VCaP (cell line): ENCODE measurements around the gene FYCO1.
A peak's percentile ranks its signal among the peaks of the same experiment; 100 is the strongest.
"Not testable (repeated sequence)": the region's sequence is repeated elsewhere in the genome, so short reads cannot be mapped to it uniquely, and the experiment has no call there.

Experiments used
- H3K27ac ChIP-seq: fragments of 450-650 bp; 2 replicates; pipeline ENCODE4 v1.5.1; 2017
- CTCF ChIP-seq: fragments of 450-650 bp; conservative IDR thresholded peaks from 2 replicates; pipeline ENCODE4 v1.5.1; 2017; ENCODE audit warnings: mild to moderate bottlenecking, moderate library complexity

The FYCO1 gene

DNA sequence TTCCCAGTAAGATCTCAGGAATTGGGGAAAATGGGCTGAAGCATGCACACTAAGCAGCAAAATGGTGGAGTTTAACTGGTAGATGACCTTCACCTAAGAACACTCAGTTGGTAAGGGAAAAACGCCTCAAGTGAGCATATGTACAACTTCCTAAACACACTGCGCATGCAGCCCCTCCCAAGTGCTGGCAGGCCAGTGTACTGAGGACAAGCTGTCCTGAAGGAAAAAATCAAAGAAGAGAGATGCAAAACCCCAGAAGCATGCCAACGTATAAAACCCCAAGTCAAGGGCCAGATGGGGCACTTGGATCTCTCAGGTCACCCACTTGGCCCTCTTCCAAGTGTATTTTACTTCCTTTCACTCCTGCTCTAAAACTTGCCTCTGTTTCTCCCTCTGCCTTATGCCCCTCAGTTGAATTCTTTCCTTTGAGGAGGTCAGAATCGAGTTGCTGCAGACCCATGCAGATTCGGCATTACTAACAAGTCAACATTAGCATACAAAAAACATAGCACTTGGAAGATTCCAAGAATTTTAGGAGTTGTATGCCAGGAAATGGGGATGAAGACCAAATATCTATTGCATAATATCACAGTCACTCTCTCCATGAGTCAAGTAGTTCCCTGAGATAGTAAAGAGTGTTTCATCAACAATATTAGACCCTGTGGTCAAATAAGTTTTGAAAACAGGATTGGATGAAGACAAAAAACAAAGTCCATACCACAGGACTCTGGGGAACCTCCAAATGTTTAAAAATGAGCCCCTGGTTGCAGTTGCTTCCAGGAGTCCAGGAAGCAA lies 10.8 kb upstream of the FYCO1 start:
- H3K27ac ChIP-seq: no peak overlapping the region
- no peak for TF ChIP-seq CTCF

- H3K27ac ChIP-seq: not testable (repeated sequence)
Measured at GRCh38 chr3:46003706-46004105, 8.1 kb upstream of the FYCO1 start.

DNA sequence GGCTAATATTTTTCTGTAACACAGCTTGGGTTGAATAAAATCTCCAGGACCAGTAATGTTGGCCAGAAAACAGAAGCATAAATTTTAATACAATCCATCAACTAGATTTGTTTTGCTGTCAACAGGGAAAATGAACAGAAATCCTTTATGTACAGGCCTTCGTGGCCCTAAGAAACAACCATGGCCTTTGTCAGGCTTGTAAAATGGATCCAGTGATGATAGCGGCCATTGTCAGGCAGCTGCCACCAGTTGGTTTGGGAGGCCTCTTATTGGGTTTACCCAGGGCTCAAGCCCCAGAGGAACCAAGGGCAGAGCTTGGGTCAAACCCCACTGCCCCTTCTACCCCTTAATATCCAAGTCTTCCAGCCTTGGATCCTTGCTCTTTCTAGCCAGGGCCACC lies 5.6 kb upstream of the FYCO1 start:
- no peak for TF ChIP-seq CTCF
- no peak overlapping the region for H3K27ac ChIP-seq

DNA sequence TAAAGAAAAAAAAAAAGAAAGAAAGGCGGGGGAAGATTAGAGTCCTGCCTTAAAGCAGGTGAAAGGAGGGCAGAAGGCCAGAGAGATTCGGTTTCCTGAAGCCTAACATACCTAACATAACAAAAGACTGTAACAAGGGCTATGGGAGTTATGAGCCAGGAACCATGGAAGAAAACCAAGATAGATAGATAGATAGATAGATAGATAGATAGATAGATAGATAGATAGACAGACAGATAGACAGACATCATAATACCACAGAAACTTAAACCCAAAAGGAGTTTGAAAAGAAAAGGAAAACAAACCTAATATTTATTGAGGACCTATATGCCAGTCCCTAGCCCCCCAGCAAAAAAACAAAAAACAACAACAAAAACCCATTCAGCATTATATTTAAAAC lies 2.3 kb upstream of the FYCO1 start:
- no peak overlapping the region for H3K27ac ChIP-seq
- TF ChIP-seq CTCF: no peak

GRCh38 chr3:45997499-45997898 lies 1.9 kb upstream of the FYCO1 start:
- not testable (repeated sequence) for H3K27ac ChIP-seq

DNA sequence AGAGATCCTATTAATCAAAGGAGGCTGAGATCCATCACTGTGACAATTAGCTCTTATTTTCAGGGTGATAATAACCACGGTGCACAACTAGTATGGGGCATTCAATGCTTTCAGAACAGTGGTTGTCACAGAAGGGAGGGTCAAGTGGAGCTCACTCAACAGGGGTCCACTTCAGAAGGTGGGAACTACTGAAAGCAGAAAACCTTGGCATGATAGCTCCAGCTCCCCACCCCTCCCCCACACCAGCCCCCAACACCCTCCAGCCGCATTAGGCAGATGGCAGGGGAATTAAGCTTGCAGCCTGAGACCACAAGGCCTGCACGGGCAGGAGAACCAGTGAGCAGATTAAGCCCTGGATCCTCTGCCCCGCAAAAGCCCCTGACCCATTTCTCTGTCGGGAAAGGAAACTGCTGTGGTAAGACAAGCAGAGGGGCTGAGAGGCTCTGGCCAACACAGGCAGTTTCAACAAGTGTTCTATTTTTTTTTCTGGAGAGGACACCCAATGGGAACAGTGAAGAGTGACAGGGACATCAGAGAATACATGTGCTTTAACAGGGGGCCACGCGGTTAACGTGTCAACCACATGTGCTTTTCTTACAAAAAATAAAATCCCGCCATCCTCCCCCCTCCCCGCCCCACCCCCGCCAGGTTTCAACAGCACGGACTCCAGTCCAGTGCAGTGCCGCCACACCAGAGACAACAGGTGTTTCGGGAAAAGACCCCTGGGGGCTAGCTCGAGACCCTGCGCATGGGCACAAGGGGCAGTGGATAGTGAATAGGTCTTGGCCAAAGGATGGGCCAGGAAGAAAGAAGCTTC lies 997 bp downstream of the FYCO1 start:
- peak overlapping the region; percentile 91 for H3K27ac ChIP-seq
- no peak for TF ChIP-seq CTCF

DNA sequence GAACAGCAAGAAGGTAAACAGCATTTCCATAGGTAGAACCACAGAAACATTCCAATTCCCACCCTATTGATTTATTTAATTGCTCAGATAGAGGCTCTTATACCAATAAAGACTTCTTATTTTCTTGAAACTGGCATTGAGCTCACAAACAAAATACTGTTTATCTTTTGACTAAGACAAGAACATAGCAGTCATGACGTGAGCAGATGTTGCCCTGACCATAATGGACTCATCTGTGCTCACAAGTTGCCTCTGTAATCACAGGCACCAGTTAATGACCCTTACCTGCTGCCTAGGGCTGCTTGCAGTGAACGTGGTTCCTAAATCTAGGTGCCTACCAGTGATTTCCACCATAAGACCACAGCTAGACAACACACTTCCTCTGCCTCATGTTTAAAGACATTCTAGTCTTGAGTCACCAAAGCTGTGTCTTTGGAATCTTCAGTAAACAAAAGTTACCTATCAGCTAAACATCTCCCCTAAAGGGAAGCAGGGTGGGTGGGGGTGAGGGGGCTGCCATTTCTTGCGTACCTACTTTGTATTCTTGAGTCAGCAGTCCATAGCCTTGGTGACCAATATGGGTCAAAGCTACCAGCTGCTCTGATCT lies 2.1 kb downstream of the FYCO1 start:
- no peak overlapping the region for H3K27ac ChIP-seq
- no peak for TF ChIP-seq CTCF

GRCh38 chr3:45992821-45993221 lies 2.8 kb downstream of the FYCO1 start:
- no peak for TF ChIP-seq CTCF
- H3K27ac ChIP-seq: no peak overlapping the region; the same call in 1 of the 2 replicates
